GM08714 (cell line): Measurements from ENCODE around the gene LRRK1.

Experiments
- H3K4me3 ChIP-seq: fragments of 200-500 bp; sonication (Bioruptor generic); 2 replicates; pipeline ENCODE4 v1.5.1; 2014; ENCODE audit warnings: mild to moderate bottlenecking, low read length, inconsistent platforms
- ZNF274 ChIP-seq: IDR thresholded peaks from 2 replicates; pipeline ENCODE4 v1.6.1; 2012; ENCODE audit warnings: mild to moderate bottlenecking, low read depth, low read length

LRRK1 gene

DNA sequence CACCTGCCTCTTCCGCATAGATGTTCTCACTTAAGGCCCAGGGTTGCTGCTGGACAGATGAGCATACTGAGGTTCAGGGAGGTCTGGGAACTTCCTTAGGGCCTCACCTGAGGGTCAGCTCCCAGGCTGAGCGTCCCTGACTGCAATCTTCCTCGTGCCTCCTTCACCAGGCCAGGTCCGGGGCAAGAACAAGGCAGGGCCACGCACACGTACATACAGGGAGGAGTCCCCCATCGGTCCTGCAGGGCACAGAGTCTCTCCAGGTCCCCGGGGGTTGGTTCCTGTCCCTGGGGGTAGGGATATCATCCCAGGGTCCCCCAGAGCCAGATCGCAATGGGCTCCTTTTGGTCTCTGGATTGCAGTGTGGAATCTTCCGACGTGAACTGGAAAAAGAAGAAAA lies 130.1 kb downstream of the LRRK1 start:
- TF ChIP-seq ZNF274, result no peak
- no peak overlapping the region for H3K4me3 ChIP-seq

DNA sequence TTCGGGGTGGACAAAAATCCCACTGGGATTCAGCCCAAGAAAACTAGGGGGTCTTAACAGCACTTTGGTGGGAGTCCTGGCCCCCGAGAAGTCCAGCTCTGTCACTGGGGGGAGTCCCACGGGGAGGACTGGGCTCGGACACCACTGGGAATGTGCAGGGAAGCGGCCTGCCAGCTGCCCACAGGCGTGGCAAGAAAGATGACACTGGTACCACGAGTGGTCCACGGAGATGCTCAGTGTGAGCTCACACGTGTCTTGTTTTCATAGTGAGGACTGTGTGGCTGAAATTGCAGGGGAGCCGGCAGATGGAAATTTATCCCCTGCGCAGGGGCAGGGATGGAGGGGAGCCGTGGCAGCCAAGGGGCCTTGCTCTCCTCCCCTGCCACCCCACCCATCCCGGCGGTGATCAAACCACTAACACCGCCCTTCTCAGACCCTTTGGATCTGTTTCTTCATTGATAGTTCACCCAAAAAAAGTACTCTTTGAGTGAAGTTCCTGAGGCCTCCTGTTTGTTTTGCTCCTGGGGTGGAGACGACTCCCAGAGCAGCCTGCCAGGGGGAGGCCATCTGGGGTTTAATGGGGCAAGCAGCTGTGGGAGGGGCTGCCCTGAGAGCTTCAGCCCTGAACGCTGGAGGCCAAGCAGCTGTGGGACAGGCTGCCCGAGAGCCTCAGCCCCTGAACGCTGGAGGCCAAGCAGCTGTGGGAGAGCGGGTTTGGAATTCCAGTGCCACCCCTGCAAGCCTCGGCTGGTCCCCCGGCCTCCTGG lies 130.9 kb downstream of the LRRK1 start:
- no peak for TF ChIP-seq ZNF274
- no peak overlapping the region for H3K4me3 ChIP-seq

DNA sequence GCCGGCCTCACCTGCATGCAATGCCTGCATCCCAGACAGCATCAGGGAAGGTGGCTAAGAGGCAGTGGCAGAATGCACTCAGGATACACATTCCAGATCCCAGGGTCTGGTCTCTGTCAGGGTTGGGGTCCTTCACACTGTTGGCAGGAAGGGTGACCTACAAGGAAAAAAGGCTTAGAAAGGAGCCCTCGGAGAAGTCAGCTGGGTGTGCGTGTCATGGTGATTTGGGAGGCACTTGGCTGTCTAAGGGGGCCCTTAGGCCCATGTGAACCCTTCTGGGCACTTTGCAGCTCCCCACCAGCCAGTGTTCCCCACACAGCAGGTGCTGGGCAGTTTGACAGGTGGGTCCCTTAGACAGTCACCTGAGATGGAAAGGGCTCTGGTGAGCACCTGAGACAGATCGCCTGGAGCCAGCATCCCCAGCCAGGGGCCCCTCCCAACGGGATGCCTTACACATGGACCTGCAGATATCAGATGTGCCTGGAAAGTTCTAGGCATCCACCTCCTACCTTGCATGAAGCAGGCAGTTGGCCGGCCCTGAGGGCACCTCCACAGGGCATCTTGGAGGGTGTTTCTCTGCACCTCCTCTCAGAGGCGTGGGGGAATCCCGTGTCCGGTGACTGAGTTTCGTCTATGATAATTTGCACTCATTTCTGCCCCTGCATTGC lies 131.6 kb downstream of the LRRK1 start:
- no peak overlapping the region for H3K4me3 ChIP-seq
- TF ChIP-seq ZNF274, result no peak

DNA sequence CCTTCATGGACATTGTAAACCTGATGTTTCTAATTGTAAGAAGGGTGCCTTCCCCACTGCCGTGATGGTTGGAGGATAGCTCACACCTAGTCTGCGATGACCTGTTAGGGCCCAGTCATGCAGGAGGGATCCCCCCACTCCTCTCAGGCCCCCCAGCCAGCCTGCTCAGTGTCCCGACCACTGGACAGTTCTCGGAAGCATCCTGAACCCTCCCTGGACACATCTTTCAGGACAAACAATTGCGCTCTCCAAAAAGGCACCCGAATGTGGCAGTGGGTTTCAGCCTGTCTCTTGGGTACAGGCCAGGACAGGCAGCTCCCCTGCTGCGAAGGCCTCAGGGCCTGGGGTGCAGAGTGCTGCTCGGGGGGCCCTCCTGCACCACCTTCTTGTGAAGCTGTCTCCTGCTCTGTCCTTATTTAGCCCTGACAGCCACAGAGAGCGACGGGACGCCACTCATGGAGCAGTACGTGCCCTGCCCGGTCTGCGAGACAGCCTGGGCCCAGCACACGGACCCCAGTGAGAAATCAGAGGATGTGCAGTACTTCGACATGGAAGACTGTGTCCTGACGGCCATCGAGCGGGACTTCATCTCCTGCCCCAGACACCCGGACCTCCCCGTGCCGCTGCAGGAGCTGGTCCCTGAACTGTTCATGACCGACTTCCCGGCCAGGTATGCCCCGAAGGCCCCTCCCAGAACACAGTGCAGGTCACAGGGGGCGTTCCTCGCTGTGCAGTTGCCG lies 132.3 kb downstream of the LRRK1 start:
- no peak overlapping the region for H3K4me3 ChIP-seq
- TF ChIP-seq ZNF274, result no peak

DNA sequence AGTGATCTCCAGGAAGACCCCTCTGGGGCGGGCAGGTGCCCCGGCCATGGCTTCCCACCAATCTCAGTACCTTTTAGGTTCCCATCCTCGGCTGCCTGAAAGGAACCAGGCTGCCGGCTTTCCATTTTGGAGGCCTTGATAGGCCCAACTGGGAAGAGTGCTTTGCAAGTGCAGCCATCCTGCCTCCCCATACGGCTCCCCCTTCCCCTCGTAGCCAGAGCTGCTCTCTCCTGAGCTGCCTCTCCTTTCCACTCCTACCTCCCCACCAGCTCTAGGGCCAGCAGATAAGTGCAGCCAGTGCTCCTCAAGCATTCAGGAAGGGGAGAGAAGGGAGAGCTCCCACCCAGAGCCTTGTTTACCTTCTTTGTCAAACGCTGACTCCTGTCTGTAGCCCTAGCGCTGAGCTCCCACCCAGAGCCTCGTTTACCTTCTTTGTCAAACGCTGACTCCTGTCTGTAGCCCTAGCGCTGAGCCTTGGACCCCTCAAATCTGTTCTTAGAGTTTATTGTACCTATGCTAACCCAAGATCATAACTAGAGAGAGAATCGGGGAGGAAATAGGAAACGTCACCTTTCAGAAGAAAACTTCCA lies 133.0 kb downstream of the LRRK1 start:
- no peak overlapping the region for H3K4me3 ChIP-seq
- TF ChIP-seq ZNF274, result no peak

DNA sequence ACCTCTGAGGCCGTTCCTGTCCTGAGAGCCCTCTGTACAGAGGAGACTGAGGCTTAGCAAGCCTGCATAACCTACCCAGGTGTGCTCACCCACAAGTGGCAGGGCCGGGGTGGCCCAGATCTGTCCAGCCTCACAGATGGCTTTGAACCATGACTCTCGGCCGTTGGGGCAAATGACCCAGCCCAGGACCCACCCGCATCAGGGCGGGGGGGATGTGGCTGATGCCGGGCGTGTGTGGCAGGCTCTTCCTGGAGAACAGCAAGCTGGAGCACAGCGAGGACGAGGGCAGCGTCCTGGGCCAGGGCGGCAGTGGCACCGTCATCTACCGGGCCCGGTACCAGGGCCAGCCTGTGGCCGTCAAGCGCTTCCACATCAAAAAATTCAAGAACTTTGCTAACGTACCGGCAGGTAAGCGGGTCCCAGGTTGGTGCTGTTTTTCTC lies 133.5 kb downstream of the LRRK1 start:
- TF ChIP-seq ZNF274, result no peak
- H3K4me3 ChIP-seq, result no peak overlapping the region

DNA sequence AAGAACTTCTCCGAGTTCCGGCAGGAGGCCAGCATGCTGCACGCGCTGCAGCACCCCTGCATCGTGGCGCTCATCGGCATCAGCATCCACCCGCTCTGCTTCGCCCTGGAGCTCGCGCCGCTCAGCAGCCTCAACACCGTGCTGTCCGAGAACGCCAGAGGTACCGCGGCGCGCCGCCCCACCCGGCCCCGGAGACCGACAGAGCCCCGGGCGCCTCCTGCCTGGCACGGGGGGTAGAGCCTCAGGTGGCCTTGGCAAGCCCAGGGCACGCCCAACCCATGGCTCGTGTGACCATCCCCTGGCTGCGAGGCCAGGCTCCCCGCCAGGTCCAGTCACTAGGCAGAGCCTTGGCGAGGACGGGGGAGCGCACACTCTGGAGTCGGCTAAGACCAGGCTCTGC lies 134.1 kb downstream of the LRRK1 start:
- no peak overlapping the region for H3K4me3 ChIP-seq
- no peak for TF ChIP-seq ZNF274

DNA sequence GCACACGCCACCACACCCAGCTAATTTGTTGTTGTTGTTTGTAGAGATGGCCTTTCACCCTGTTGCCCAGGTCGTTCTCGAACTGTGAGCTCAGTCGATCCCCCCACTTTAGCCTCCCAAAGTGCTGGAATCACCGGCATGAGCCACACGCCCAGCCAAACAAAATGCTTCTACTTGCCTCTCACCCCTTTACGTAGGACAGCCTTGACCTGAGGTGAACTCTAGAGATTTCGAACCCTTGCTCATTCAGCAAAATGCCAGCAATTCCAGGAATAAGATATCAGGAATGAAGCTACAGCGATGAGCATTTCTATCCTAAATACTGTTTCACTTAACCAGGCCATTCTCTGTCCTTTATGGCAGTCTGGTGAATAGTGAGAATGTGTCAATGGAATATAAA lies 135.0 kb downstream of the LRRK1 start:
- no peak overlapping the region for H3K4me3 ChIP-seq
- TF ChIP-seq ZNF274, result no peak

DNA sequence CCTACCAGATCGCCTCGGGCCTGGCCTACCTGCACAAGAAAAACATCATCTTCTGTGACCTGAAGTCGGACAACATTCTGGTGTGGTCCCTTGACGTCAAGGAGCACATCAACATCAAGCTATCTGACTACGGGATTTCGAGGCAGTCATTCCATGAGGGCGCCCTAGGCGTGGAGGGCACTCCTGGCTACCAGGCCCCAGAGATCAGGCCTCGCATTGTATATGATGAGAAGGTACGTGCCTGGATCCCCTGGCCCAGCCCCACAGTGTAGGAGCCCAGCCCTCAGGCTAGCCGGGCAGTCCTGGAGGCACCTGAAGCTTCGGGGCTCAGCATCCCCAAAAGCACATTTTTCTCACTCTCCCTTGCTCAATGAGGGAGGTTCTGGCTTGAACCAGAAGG lies 135.8 kb downstream of the LRRK1 start:
- no peak overlapping the region for H3K4me3 ChIP-seq
- no peak for TF ChIP-seq ZNF274

DNA sequence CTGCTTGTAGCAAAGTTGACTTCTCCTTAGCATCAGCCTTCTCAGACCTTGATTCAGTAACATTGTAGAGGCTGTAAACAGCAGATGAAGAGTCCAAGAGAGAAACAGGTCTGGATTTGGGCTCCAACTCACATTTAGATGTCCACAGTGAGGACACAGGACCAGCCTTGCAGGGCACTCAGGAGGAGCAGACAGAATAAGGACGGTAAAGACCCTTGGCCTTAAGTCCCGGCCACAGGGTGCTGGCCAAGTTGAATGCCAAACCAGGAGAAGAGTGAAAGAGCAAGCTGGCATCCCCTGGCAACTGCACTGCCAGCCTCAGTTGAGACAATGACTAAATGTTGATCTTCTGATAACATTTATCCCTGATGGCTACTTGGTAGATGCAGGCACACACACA lies 136.3 kb downstream of the LRRK1 start:
- no peak for TF ChIP-seq ZNF274
- no peak overlapping the region for H3K4me3 ChIP-seq

DNA sequence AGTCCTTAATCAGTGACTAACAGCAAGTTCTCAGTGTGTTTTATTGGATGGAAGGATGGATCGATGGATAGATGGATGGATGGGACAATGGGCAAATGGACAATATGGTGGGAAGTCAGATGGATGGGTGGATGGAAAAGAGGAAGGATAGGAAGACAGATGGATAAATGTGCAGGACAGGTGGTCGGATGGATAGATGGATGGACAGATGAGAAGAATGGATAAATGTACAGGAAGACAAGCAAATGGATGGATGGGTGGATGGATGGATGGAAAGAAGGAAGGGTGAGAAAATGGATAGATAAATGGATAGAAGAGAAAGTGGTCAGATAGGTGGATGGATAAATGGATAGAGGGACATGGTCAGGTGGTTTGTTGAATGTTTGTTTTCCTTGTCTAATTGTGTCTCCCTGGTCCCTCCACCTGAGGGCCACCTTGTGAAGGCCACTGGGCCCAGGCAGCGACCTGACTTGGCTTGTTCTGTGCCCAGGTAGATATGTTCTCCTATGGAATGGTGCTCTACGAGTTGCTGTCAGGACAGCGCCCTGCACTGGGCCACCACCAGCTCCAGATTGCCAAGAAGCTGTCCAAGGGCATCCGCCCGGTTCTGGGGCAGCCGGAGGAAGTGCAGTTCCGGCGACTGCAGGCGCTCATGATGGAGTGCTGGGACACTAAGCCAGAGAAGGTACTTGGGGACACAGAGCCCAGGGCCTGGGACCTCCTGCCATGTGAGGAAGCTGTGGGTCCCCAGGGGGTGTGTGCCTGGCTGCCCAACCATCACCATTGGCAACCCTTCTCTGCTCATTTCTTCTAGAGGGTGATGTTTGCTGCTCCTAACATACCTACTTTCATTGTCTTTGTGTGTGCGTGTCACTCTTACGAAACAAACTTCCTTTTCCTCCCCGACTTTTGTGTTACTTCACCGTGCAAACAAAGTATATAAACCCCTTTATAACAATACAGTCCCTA lies 137.5 kb downstream of the LRRK1 start:
- TF ChIP-seq ZNF274, result no peak
- no peak overlapping the region for H3K4me3 ChIP-seq

DNA sequence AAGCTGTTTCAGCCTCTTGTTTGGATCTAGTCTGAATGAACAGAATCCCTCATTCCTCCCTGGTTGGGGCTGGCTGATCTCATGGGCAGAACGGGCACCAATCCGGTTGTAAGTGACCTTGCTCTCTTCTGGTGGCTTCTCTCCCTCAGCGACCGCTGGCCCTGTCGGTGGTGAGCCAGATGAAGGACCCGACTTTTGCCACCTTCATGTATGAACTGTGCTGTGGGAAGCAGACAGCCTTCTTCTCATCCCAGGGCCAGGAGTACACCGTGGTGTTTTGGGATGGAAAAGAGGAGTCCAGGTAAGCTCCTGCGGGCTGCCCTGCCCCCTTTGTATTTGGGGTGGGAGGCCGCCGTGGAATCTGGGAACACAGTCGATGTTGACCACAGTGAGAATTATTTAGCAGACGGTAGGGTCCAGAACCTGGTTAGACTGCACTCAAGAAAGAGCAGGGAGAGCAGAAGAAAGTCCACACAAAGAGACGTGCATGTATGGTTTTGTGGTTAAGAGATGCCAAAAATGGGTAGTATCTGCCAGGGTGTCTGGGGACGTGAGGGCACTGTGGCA lies 138.8 kb downstream of the LRRK1 start:
- TF ChIP-seq ZNF274, result no peak
- H3K4me3 ChIP-seq, result no peak overlapping the region

DNA sequence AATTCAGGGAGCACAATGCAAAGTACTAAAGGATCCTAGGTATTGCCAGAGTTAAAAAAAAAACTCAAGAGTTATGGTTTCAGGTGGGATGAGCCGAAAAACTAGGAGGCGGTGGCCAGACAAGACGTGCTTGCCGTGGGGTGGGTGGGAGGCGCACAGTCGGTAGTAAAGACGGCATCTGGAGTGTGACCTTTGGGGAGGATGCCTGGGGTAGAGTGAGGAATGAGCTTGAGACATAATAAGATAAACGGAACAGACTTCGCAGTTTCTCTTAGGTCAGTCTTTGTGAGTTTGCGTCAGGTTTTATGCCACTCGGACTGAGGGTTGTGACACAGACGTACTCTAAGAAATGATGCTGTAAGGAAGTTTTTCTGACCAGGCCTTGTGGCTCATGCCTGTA lies 139.6 kb downstream of the LRRK1 start:
- H3K4me3 ChIP-seq, result no peak overlapping the region
- TF ChIP-seq ZNF274, result no peak
